Left colon (tissue), 2 donors: Measurements from ENCODE around the gene RAD51B. TPM values are rescaled to one million over a fixed set of nuclear protein-coding genes. Genes with fewer than 3 reads are reported as not detected.
A peak's percentile ranks its signal among the peaks of the same experiment; 100 is the strongest.

Source experiments
- ATAC-seq: fragments of 200-7000 bp; cut with Tn5 transposase; one replicate; pipeline ENCODE4 v1.9.1; 2020; ENCODE audit warnings: mild to moderate bottlenecking, moderate library complexity
- DNase-seq, 2 donors: peaks; one replicate each; pipeline ENCODE4 v3.0.0-alpha.2; 2020
- intact Hi-C, 2 donors: fragments of 100-400 bp; cut with DNase I in 1 of 2; cut with micrococcal nuclease in 1 of 2; formaldehyde crosslinking; loops; one replicate each; pipeline versions ENCODE4 v1.11.2 to v1.14.0; 2022; cut with DNase I, micrococcal nuclease
- total RNA-seq, 2 donors: library from RNA; stranded (reverse); fragmentation: NEBNext Ultra II Directional; extraction: Animal tissue kit (Norgen Biotek cat#: 25700); gene quantifications; one replicate each; pipeline ENCODE4 v1.2.1, GENCODE V29; 2021
- donor health status: DM: no; HTN: no; CAD: no.
- donor health status: DM: yes; HTN: yes; CAD: no.

Gene RAD51B
- total RNA-seq, 2 donors from 2014 or later = 13.7 to 16.8 TPM

GRCh38 chr14:68679746-68680467, 860.3 kb downstream of the RAD51B start:
- no peak for DNase-seq
- intact Hi-C loops = no loop called here
- ATAC-seq = peak; percentile 51

DNA sequence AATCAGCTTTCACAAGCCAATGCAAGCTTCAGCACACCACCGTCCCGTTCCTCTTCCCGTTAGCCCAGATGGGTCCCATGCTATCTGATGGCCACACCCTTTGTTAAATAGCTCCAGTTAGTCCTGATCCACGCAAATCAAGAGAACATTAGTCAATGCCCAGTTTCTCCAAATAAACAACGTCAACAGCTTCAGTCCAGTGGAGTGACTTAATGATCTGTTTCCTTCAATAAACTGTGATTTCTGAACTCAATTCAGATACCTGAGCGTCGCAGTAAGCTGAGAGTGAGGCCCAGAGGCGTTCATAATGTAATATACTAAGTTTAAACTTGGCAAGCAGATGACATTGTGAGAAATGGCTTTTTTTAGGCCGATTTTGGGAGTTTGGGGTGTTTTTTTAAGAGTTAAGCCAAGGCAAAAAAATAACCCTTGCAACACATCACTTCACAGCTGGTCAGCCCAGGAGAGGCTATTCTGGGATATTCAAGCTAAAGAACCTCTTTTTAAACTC, 861.0 kb downstream of the RAD51B start:
- DNase-seq (no peak), ATAC-seq (no peak)
- intact Hi-C loops = no loop called here

DNA sequence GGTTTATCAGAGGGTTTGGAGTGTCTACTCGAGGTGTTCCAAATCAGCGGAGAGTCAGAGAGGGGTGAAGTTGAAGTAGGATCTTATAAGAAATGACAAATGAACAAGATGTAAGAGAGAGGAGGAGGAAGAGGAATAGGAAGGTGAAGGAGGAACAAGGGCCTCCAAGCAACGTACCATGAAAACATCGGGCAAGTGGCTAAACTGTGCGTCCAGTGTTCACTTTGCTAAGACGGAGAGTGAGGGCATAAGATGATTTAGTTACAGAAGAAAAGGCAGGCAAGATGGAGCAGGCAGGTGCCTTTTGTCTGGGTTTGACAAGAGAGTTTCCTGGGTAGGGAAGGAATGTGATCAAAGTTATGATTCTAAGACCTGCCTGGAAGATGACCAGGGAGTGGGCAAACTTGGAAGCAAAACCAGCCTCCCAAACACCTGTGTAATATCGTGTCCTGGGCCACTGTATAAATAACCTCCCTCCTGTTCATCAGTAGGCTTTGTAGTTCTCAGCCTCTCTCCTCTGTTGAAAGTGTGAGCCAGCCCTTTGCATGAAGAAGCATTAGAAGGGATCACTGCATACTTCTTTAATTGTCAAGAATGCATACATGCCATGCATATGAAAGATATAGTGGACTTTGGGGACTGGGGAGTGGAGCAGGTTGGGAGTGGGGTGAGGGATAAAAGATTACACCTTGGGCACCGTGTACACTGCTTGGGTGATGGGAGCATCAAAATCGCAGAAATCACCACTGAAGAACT, 861.9 kb downstream of the RAD51B start:
- no peak for ATAC-seq
- DNase-seq = no peak
- intact Hi-C loops = no loop called here

- intact Hi-C loops = no loop called here
- DNase-seq (peak in 1 of 2 donors; percentile 54), ATAC-seq (no peak)
Measured at GRCh38 chr14:68682166-68683103, 862.9 kb downstream of the RAD51B start.

DNA sequence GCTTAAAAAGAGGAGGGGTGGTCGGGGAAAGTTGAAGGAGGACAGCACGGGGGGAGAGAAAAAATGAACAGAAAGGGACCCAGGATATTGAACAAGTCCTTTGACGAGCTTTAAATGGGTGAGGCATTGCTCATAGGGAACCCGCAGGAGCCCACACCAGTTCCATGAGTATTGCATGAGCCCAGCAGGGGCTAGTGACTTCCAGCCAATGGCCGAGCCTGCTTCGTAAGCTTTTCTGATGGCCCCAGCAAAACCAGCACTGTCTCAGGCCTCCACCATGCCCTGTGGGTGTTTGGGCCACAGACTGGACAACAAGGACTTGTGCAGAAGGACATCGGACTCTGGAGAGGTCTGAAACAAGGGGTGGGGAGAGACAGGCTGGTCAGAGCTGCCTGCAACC, 863.7 kb downstream of the RAD51B start:
- intact Hi-C loops = no loop called here
- no peak for ATAC-seq
- no peak for DNase-seq

DNA sequence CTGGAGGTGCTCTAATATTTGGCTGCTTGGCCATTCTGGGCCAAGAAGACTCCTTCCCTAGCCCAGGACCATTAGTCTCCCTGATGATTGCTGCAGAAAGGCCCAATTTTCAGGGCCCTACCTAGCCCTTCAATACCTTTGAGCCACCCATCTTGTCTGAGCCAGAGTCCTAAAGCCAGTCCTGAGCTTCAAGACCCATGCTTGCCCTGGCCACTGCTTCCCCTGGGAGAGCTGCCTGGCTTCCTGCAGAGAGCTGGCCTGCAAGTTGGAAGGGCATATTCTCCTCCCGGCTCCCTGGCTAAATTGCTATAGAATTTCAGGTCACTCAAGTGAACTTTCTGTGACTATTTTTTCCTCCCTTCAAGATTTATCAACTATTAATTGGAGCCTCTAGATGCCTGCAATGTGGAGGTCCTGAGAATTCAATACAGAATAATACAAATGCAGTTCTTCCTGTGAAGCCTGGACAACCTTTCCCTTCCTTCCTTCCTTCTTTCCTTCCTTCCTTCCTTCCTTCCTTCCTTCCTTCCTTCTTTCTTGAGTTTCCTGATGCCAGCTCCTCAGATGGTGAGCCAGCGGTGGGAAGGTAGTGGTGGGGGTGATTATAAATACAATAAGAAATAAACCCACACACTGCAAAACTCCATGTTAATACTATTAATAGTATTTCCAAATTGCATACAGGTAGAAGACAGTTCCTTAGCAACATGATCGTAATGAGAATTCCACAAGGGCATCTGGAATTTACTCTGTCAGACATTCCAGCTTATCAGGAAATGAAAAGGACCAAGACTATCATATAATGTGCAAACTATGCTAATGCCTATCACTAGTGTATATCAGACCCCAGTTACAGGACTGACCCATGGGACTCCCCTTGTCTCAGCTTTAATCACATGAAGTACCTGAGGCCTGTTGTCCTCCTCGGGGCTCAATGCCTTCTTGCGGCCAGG, 865.2 kb downstream of the RAD51B start:
- ATAC-seq = no peak
- no peak for DNase-seq
- intact Hi-C loops = no loop called here

DNA sequence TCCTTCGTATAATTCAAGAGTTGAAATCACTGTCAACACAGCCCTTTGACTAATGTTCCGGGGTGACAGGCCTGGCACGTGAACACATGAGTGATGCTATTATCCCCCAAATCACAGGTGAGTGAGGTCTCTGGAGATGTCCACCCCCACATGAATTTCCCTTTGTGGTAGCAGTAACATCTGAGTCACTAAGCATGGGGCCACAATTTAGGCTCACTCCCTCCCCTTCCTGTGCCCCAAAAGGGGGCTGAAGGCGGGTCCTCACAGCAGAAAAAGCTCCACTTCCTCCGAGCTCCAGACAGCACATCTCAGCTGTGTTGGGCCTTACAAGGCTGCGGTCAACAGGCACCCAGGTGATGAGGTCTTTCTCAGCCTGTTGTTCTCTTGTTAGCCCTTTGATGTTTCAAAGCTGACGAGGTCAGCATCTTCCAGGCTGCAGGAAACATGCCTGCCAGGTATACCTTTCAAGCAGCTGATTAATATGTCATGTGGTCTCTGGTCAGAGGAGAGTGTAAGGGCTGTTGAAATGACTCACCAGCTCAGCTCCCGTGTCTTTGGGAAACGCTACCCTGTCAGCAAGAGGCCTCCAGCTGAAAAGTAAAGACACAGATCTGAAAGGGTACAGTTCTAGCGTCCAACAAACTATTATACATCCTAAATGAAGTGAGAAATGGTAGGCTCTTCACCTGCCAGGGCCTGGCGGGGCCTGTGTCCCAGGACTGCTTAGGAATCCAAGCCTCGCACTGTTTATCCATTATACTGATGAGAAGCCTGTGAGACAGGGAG, 866.0 kb downstream of the RAD51B start:
- ATAC-seq (peak; percentile 37), DNase-seq (peak in 1 of 2 donors; percentile 33)
- intact Hi-C loops = no loop called here

DNA sequence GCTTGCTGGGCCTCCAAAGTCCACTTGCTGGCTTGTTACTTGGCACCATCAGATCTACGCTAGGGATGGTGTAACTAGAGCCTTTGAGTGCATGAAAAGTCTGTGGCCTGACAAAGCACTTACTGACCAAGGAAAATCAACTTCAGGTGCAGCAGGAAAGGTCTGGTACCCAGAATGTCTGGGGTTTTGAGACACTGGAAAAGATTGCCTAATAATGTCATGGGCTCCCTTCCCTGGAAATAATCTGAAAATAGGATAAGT, 866.6 kb downstream of the RAD51B start:
- intact Hi-C loops = no loop called here
- ATAC-seq = no peak

DNA sequence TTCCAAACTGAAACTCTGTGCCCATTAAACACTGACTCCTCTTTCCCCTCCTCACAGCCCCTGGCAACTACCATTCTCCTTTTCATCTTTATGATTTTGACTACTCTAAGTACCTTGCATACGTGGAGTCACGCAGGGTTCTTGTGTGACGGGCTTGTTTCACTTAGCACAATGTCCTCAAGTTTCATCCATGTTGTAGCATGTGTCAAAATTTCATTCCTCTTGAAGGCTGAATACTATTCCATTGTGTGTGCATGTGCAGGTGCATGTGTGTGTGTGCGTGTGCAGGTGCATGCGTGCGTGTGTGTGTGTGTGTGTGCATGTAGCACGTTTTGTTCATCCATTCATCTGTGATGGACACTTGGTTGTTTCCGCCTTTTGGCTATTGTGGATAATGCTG, 867.1 kb downstream of the RAD51B start:
- ATAC-seq = no peak
- intact Hi-C loops = no loop called here
- no peak for DNase-seq

More for the DNA sequence above, 866.6 kb downstream of the RAD51B start:
- no peak for DNase-seq

DNA sequence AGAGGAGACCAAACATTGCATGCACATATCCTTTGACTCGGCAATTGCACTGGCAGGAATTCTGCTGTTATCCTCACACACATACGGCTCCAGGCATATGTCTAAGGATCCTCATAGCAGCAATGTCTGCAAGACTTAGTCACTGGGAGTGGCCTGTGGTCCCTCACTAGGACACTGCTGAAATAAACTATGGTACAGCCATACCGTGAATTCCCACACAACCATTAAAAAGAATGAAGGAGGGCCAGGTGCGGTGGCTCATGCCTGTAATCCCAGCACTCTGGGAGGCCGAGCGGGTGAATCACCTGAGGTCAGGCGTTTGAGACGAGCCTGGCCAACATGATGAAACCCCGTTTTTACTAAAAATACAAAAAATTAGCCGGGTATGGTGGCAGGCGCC, 868.2 kb downstream of the RAD51B start:
- DNase-seq (no peak), ATAC-seq (no peak)
- intact Hi-C loops = no loop called here

- peak; percentile 24 to 34 for DNase-seq
- intact Hi-C loops = no loop called here
- no peak for ATAC-seq
Measured at GRCh38 chr14:68688872-68689371, 869.3 kb downstream of the RAD51B start.

DNA sequence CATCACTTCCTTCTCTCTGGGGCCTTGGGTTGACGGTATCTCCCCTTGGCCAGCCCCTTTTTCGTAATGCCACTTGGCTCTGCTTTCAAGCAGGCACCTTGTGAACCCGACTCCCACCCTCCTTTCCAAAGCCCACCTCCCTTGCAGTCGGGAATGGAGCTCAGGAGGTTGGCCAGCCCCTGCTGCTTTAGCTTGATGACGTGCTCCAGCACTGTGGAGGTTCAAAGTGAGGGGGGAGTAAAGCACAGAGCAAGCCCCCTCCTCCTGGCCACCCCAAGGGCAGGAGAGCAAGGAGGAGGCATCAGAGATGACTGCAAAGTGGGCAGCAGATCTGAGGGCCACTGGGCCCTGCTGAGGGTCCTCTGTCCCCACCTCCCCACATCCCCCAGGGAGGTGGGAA, 869.9 kb downstream of the RAD51B start:
- DNase-seq = peak in 1 of 2 donors; percentile 15
- intact Hi-C loops = no loop called here
- ATAC-seq = no peak

GRCh38 chr14:68690089-68690958, 870.7 kb downstream of the RAD51B start:
- intact Hi-C loops = no loop called here
- no peak for ATAC-seq
- DNase-seq = peak in 1 of 2 donors; percentile 20

DNA sequence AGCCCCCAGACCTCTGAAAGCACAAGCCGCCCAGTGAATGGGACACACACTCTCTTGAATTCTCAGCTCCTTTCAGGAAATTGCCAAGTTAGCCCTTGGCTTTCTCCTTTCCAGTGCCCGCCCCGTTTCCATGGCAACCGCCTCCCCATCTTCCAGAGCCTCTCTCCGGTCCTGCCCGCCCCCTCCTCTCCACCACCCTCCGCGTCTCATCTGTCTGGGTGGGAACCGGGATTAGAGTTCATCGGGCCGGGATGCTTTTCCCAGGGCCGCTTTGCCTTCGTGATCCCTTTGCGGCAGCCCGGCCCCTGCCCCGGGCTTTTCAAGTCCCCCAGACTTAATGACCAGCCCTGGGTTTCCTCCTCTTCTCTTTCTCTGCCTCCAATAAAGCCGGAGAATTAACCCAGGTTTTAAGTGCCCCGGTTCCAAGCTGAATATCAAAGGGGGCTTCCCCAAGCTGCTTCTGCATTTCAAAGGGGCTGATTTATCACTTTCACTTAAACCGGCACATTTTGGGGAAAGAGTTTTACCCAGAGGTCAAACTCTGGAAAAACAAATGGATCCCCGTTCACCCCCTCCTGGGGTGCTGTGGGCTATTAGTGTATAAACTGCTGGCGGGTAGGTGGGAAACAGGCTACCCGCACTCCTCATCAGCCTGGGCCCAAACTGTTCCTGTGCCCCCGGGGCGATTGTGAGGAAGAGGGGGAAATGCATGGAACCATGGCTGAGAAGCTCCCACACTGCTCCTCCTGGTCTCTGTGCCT, 871.6 kb downstream of the RAD51B start:
- peak in 1 of 2 donors; percentile 17 for DNase-seq
- no peak for ATAC-seq
- intact Hi-C loops = no loop called here

- DNase-seq (no peak), ATAC-seq (no peak)
- intact Hi-C loops = no loop called here
Measured at GRCh38 chr14:68691792-68692118, 872.2 kb downstream of the RAD51B start.

DNA sequence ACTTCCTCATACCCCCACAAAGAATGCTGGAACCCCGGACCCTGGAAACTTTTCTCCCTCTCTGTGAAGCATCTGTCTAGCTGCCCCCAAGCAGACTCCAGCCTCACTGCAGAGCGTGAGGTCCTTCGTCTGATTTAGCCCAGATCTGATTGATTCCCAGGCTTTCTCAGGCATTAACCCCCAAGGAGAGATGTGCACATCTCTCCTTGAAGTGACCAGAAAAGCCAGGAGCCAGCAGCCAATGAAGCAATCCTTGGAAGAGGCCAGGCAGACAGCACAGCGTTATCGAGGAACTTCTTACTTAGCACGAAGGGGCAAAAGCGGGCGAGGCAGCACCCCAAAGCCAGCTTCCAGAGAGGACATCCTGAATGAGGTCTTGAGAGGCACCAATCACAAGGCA, 872.6 kb downstream of the RAD51B start:
- peak in 1 of 2 donors; percentile 20 for DNase-seq
- intact Hi-C loops = no loop called here

More for the DNA sequence above, 872.6 kb downstream of the RAD51B start:
- no peak for ATAC-seq
